GM10266 (cell line): ENCODE measurements around the gene RAMACL.

Experiments used
- DNase-seq: peaks from one replicate; pipeline ENCODE4 v3.0.0; 2012; ENCODE audit errors: extremely low spot score
- CTCF ChIP-seq: IDR thresholded peaks from 2 replicates; pipeline ENCODE4 v1.5.1; 2012; ENCODE audit warnings: mild to moderate bottlenecking, low read depth; ENCODE audit not compliant: control insufficient read depth, insufficient read depth; ENCODE audit errors: missing control alignments

Gene RAMACL

GRCh38 chr6:166534658-166535406, 51.6 kb downstream of the RAMACL start:
- DNase-seq = no peak
- no peak for TF ChIP-seq CTCF

GRCh38 chr6:166533205-166533824, 53.2 kb downstream of the RAMACL start:
- no peak for TF ChIP-seq CTCF
- no peak for DNase-seq
